Natural killer cell (primary cell): ENCODE data around the gene DMAC2. TPM values are rescaled to one million over a fixed set of nuclear protein-coding genes. Genes with fewer than 3 reads are reported as not detected.
A peak's percentile ranks its signal among the peaks of the same experiment; 100 is the strongest.

ENCODE experiments used
- ATAC-seq, 3 donors: fragments of 150-1000 bp in 2 of 3; fragments of 200-7000 bp in 1 of 3; cut with Tn5 transposase; 1 replicate in 1 of 3; 2 replicates in 2 of 3; pipeline ENCODE4 v1.10.0; 2021; ENCODE audit warnings: mild to moderate bottlenecking in 2 of 3, moderate library complexity in 2 of 3
- DNase-seq, 2 donors: peaks; one replicate each; pipeline versions ENCODE4 v3.0.0 to v3.0.0-alpha.2; 2013 to 2021; ENCODE audit warnings: mixed read lengths in 1 of 2
- H3K27ac ChIP-seq: one replicate; pipeline ENCODE4 v1.5.1; 2013; ENCODE audit warnings: mild to moderate bottlenecking, low read length
- H3K27me3 ChIP-seq: one replicate; pipeline ENCODE4 v1.6.1; 2013; ENCODE audit warnings: low read length; ENCODE audit not compliant: control insufficient read depth, insufficient read depth
- H3K36me3 ChIP-seq: one replicate; pipeline ENCODE4 v1.6.1; 2013; ENCODE audit warnings: low read length; ENCODE audit not compliant: control insufficient read depth, insufficient read depth
- H3K4me1 ChIP-seq: one replicate; pipeline ENCODE4 v1.6.1; 2013; ENCODE audit warnings: low read length; ENCODE audit not compliant: control insufficient read depth, insufficient read depth
- H3K4me3 ChIP-seq: one replicate; pipeline ENCODE4 v1.5.1; 2013; ENCODE audit warnings: low read length
- H3K9me3 ChIP-seq: one replicate; pipeline ENCODE4 v1.6.1; 2013; ENCODE audit warnings: low read length; ENCODE audit not compliant: control insufficient read depth, insufficient read depth
- H3K27ac Mint-ChIP-seq, 2 donors: one replicate each; pipeline ENCODE4 v1.8.0; 2022; ENCODE audit warnings: mild to moderate bottlenecking in 2 of 2, mixed read lengths in 2 of 2, moderate library complexity in 1 of 2
- H3K27me3 Mint-ChIP-seq, 2 donors: one replicate each; pipeline ENCODE4 v1.8.0; 2022; ENCODE audit warnings: low read depth in 2 of 2, mixed read lengths in 2 of 2
- H3K36me3 Mint-ChIP-seq: one replicate; pipeline ENCODE4 v1.8.0; 2022; ENCODE audit warnings: mixed read lengths
- H3K4me1 Mint-ChIP-seq, 2 donors: one replicate each; pipeline ENCODE4 v1.8.0; 2022; ENCODE audit warnings: mixed read lengths in 2 of 2
- H3K4me3 Mint-ChIP-seq: one replicate; pipeline ENCODE4 v1.8.0; 2022; ENCODE audit warnings: mild to moderate bottlenecking, moderate library complexity, mixed read lengths
- H3K9me3 Mint-ChIP-seq, 2 donors: one replicate each; pipeline ENCODE4 v1.8.0; 2022; ENCODE audit warnings: mixed read lengths in 2 of 2
- WGBS: methylation state at CpG from one replicate; pipeline ENCODE4 v1.1.7; 2013; ENCODE audit warnings: missing lambda C conversion rate; ENCODE audit not compliant: insufficient coverage; 5-methylcytosine and 5-hydroxymethylcytosine counted together
- intact Hi-C: fragments of 100-400 bp; cut with micrococcal nuclease; formaldehyde crosslinking; loops from one replicate; pipeline ENCODE4 v1.14.2; 2022
- total RNA-seq, 4 donors: library from RNA; stranded (reverse); fragments of 120-200 nt in 1 of 4; gene quantifications; one replicate each; pipeline versions ENCODE4 v1.2.3 to v1.2.4, GENCODE V29; 2013 to 2022
- TF ChIP-seq, protein P1 (sequence below): fragments of 200-600 bp; IDR thresholded peaks from one replicate; pipeline ENCODE4 v1.8.0; 2022; ENCODE audit warnings: antibody characterized with exemption

DMAC2 gene
- total RNA-seq, 3 donors from 2014 or later (not counting 1 experiment from before 2014, with no cell fraction given) = 25.4 to 32.5 (median 29.5) TPM

DNA sequence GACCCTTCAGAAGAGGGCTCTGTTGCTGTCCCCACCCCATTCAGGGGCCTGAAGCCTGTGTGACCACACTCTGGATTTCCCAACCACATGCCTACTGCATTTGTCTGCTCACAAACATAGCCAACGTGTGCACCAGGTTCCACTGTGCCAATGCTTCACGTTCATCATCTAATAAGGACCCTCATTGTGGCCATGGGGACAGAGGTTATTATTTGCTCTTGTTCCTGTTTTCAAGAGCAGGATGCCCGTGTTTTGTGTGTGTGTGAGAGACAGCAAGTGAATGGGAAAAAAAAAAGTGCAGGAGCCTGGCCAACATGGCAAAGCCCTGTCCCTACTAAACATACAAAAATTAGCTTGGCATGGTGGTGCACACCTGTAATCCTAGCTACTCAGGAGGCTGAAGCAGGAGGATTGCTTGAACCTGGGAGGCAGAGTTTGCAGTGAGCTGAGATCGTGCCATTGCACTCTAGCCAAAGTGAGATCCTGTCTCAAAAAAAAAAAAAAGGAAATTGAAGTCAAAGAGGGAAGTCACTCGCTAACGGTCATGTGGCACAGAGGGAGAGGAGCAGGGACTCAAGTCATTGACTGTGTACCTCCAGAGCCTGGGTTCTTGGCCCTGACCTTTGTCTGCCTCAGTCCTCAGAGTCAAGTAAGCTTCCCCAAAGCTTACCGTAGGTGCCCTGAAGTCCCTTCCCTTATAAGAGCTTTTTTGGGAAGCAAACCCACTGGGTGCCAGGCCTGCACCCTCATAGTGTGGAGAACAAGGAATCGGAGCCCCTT, 19.4 kb downstream of the DMAC2 start:
- no peak overlapping the region for H3K4me3 Mint-ChIP-seq
- no peaks in the 10 kb centered on the region for H3K36me3 Mint-ChIP-seq
- TF ChIP-seq, protein P1, sequence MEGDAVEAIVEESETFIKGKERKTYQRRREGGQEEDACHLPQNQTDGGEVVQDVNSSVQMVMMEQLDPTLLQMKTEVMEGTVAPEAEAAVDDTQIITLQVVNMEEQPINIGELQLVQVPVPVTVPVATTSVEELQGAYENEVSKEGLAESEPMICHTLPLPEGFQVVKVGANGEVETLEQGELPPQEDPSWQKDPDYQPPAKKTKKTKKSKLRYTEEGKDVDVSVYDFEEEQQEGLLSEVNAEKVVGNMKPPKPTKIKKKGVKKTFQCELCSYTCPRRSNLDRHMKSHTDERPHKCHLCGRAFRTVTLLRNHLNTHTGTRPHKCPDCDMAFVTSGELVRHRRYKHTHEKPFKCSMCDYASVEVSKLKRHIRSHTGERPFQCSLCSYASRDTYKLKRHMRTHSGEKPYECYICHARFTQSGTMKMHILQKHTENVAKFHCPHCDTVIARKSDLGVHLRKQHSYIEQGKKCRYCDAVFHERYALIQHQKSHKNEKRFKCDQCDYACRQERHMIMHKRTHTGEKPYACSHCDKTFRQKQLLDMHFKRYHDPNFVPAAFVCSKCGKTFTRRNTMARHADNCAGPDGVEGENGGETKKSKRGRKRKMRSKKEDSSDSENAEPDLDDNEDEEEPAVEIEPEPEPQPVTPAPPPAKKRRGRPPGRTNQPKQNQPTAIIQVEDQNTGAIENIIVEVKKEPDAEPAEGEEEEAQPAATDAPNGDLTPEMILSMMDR = no peak
- DNase-seq = no peak
- no peak overlapping the region for H3K4me3 ChIP-seq
- H3K27me3 Mint-ChIP-seq = no peaks in the 10 kb centered on the region
- no peaks in the 10 kb centered on the region for H3K27me3 ChIP-seq
- H3K27ac ChIP-seq = no peak overlapping the region
- ATAC-seq = peak in 1 of 3 donors; percentile 49
- peaks cover 53% of the 10 kb centered on the region for H3K36me3 ChIP-seq
- no peak overlapping the region for H3K27ac Mint-ChIP-seq
- intact Hi-C loops = no loop called here
- WGBS = 50% methylated on average over 7 of the region's 8 CpGs
- no peaks in the 10 kb centered on the region for H3K9me3 Mint-ChIP-seq
- H3K4me1 ChIP-seq = peaks cover 31% of the 10 kb centered on the region
- no peaks in the 10 kb centered on the region for H3K9me3 ChIP-seq
- peaks cover 0 to 9% of the 10 kb centered on the region in 2 donors for H3K4me1 Mint-ChIP-seq

DNA sequence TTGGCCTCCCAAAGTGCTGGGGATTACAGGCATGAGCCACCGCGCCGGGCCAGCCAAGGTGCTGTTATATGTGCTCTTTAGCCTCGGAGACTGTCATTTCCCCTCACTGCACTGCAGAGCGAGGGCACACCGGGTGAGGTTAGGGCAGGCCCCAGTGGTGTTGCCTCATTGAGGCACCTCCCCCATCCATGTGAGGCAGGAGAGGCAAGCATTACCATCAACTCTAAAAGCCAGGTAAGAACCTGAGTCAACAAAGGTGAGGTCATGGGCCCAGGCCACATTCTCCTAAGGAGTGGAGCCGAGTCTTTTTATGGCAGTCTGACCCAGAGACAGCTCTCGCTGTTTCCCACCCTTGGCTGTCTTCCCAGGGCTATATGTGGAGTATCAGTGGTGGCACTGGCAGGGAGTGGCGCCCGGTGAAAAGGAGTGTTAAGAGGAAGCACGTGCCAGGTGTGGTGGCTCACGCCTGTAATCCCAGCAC, 23.5 kb downstream of the DMAC2 start:
- TF ChIP-seq, protein P1 = no peak
- H3K27ac ChIP-seq = no peak overlapping the region
- H3K9me3 ChIP-seq = no peaks in the 10 kb centered on the region
- no peak for DNase-seq
- peaks cover 63% of the 10 kb centered on the region for H3K36me3 ChIP-seq
- no peaks in the 10 kb centered on the region for H3K27me3 Mint-ChIP-seq
- 95% methylated on average over 12 of the region's 12 CpGs for WGBS
- H3K9me3 Mint-ChIP-seq = no peaks in the 10 kb centered on the region
- H3K4me3 ChIP-seq = no peak overlapping the region
- ATAC-seq = no peak
- no peak overlapping the region for H3K27ac Mint-ChIP-seq
- H3K27me3 ChIP-seq = no peaks in the 10 kb centered on the region
- H3K4me1 Mint-ChIP-seq = peaks cover 0 to 2% of the 10 kb centered on the region in 2 donors
- intact Hi-C loops = no loop called here
- H3K36me3 Mint-ChIP-seq = no peaks in the 10 kb centered on the region
- H3K4me1 ChIP-seq = peaks cover 12% of the 10 kb centered on the region
- no peak overlapping the region for H3K4me3 Mint-ChIP-seq

DNA sequence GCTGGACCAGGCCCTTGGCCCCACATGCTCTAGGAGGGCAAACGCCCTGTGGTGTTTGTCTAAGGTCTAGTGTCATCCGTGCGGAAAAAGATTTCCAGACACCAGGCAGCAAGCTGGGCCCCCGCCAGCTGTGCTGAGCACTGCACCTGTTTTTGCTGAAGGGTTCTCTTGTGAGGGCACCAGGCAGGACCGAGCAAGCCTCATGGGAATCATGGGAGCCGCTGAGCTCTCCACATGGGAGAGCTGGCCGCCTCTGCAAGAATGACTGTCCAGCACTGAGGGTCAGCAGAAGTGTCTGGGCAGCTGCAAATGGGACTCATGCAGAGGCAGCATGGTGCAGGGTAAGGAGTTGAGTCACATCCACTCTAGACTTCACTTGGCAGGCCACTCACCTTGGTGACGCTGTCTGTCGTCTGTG, 24.5 kb downstream of the DMAC2 start:
- no peak overlapping the region for H3K4me3 ChIP-seq
- TF ChIP-seq, protein P1 = no peak
- no peaks in the 10 kb centered on the region for H3K9me3 Mint-ChIP-seq
- H3K27me3 ChIP-seq = no peaks in the 10 kb centered on the region
- WGBS = 95% methylated on average over 7 of the region's 9 CpGs
- H3K4me1 ChIP-seq = peaks cover 11% of the 10 kb centered on the region
- H3K4me1 Mint-ChIP-seq = peaks cover 0 to 5% of the 10 kb centered on the region in 2 donors
- no peak overlapping the region for H3K27ac Mint-ChIP-seq
- no peaks in the 10 kb centered on the region for H3K36me3 Mint-ChIP-seq
- no peak for DNase-seq
- H3K27ac ChIP-seq = no peak overlapping the region
- no peak overlapping the region for H3K4me3 Mint-ChIP-seq
- peaks cover 60% of the 10 kb centered on the region for H3K36me3 ChIP-seq
- intact Hi-C loops = no loop called here
- H3K27me3 Mint-ChIP-seq = no peaks in the 10 kb centered on the region
- no peaks in the 10 kb centered on the region for H3K9me3 ChIP-seq
- ATAC-seq = no peak
